Small intestine (tissue), 7 donors: Measurements from ENCODE around the gene ADD2. TPM values are rescaled to one million over a fixed set of nuclear protein-coding genes. Genes with fewer than 3 reads are reported as not detected.
"Not testable (repeated sequence)": the region's sequence is repeated elsewhere in the genome, so short reads cannot be mapped to it uniquely, and the experiment has no call there.

Experiments
- DNase-seq, 2 donors: peaks; one replicate each; pipeline versions ENCODE4 v3.0.0 to v3.0.0-alpha.2; 2013
- FAIRE-seq: peaks from 2 replicates; lab custom pipeline; 2012; peaks lifted over from hg19 to GRCh38; lab: Jason Lieb, UNC
- H3K27ac ChIP-seq, 3 donors: one replicate each; pipeline ENCODE4 v1.5.1; 2013; ENCODE audit warnings: low read length in 2 of 3, mild to moderate bottlenecking in 2 of 3, control low read depth in 1 of 3, inconsistent platforms in 1 of 3, low read depth in 1 of 3, moderate library complexity in 1 of 3
- H3K27me3 ChIP-seq, 3 donors: one replicate each; pipeline ENCODE4 v1.6.1; 2013; ENCODE audit warnings: low read length in 3 of 3, inconsistent platforms in 1 of 3; ENCODE audit not compliant: control insufficient read depth in 3 of 3, insufficient read depth in 3 of 3
- H3K36me3 ChIP-seq, 3 donors: one replicate each; pipeline ENCODE4 v1.6.1; 2013; ENCODE audit warnings: low read length in 3 of 3, inconsistent platforms in 1 of 3, low read depth in 1 of 3, mild to moderate bottlenecking in 1 of 3, moderate library complexity in 1 of 3; ENCODE audit not compliant: control insufficient read depth in 3 of 3, insufficient read depth in 2 of 3
- H3K4me1 ChIP-seq, 3 donors: one replicate each; pipeline ENCODE4 v1.6.1; 2013; ENCODE audit warnings: low read length in 2 of 3, inconsistent platforms in 1 of 3, low read depth in 1 of 3, mild to moderate bottlenecking in 1 of 3, moderate library complexity in 1 of 3; ENCODE audit not compliant: control insufficient read depth in 3 of 3, insufficient read depth in 2 of 3
- H3K4me3 ChIP-seq, 3 donors: one replicate each; pipeline ENCODE4 v1.5.1; 2013; ENCODE audit warnings: low read length in 3 of 3, control low read depth in 1 of 3, inconsistent platforms in 1 of 3, low read depth in 1 of 3, mild to moderate bottlenecking in 1 of 3, moderate library complexity in 1 of 3
- H3K9me3 ChIP-seq, 2 donors: one replicate each; pipeline ENCODE4 v1.6.1; 2013; ENCODE audit warnings: low read depth in 1 of 2, low read length in 1 of 2; ENCODE audit not compliant: control insufficient read depth in 2 of 2, insufficient read depth in 1 of 2
- WGBS, 3 donors: extraction: QIAGEN DNeasy Blood & Tissue Kit; methylation state at CpG; one replicate each; pipeline ENCODE4 v1.1.7; 2013; 5-methylcytosine and 5-hydroxymethylcytosine counted together
- polyA plus RNA-seq, 4 donors: library from polyadenylated mRNA; stranded (reverse) in 3 of 4; unstranded in 1 of 4; fragments of 200-250 nt in 3 of 4; fragments of 120-200 nt in 1 of 4; gene quantifications; one replicate each; pipeline versions ENCODE4 v1.2.1 to v1.2.3, GENCODE V29; 2013
- donor health status: healthy with polysubstance abuse.
- donor health status: control.
- donor health status: control.
- donor health status: Bipolar disorder and iron deficiency.
- donor health status: healthy.

The ADD2 gene
- polyA plus RNA-seq, 4 donors, result under 0.01 to 1.7 (median 0.25) TPM; not detected in 1

- peaks cover 0 to 4% (median 0%) of the 10 kb centered on the region in 3 donors for H3K27me3 ChIP-seq
- H3K9me3 ChIP-seq, result peaks cover 0 to 4% of the 10 kb centered on the region in 2 donors
- no peak overlapping the region for H3K4me3 ChIP-seq
- 72 to 92% (median 90%) methylated on average over 1 of the region's 1 CpG for WGBS, 3 donors
- DNase-seq (no peak), FAIRE-seq (no peak)
- no peak overlapping the region for H3K27ac ChIP-seq
- H3K36me3 ChIP-seq, result no peaks in the 10 kb centered on the region
- peaks cover 0 to 1% (median 0%) of the 10 kb centered on the region in 3 donors for H3K4me1 ChIP-seq
Observed at GRCh38 chr2:70630761-70631160, 137.2 kb downstream of the ADD2 start.

- Histone ChIP-seq H3K9me3 (no peaks in the 10 kb centered on the region), H3K36me3 (no peaks in the 10 kb centered on the region), H3K27me3 (peaks cover 0 to 4% (median 0%) of the 10 kb centered on the region in 3 donors), H3K27ac (no peak overlapping the region), H3K4me1 (peaks cover 0 to 1% (median 0%) of the 10 kb centered on the region in 3 donors), H3K4me3 (no peak overlapping the region)
- DNase-seq (peak; percentile 14 to 50), FAIRE-seq (no peak)
- WGBS, 3 donors, result 35 to 51% (median 50%) methylated on average over 2 of the region's 2 CpGs
Observed at GRCh38 chr2:70627211-70627898, 140.6 kb downstream of the ADD2 start.

GRCh38 chr2:70626254-70626990, 141.6 kb downstream of the ADD2 start:
- H3K4me1 ChIP-seq, result peaks cover 0 to 1% (median 0%) of the 10 kb centered on the region in 3 donors
- DNase-seq (peak in 1 of 2 donors; percentile 11), FAIRE-seq (no peak)
- 57 to 73% (median 62%) methylated on average over 13 of the region's 13 CpGs for WGBS, 3 donors
- no peak overlapping the region for H3K27ac ChIP-seq
- peaks cover 0 to 4% (median 0%) of the 10 kb centered on the region in 3 donors for H3K27me3 ChIP-seq
- no peak overlapping the region for H3K4me3 ChIP-seq
- H3K36me3 ChIP-seq, result no peaks in the 10 kb centered on the region
- no peaks in the 10 kb centered on the region for H3K9me3 ChIP-seq

GRCh38 chr2:70621536-70621935, 146.5 kb downstream of the ADD2 start:
- WGBS, 3 donors, result 32 to 70% (median 39%) methylated on average over 6 of the region's 6 CpGs
- not testable (repeated sequence) for H3K9me3 ChIP-seq, H3K36me3 ChIP-seq, H3K4me1 ChIP-seq, H3K4me3 ChIP-seq, H3K27me3 ChIP-seq, FAIRE-seq, H3K27ac ChIP-seq, DNase-seq

- DNase-seq (no peak), FAIRE-seq (no peak)
- H3K9me3 ChIP-seq, result peaks cover 0 to 2% of the 10 kb centered on the region in 2 donors
- H3K4me3 ChIP-seq, result no peak overlapping the region
- no peak overlapping the region for H3K27ac ChIP-seq
- H3K4me1 ChIP-seq, result peaks cover 0 to 17% (median 0%) of the 10 kb centered on the region in 3 donors
- H3K36me3 ChIP-seq, result no peaks in the 10 kb centered on the region
- H3K27me3 ChIP-seq, result peaks cover 0 to 3% (median 0%) of the 10 kb centered on the region in 3 donors
- WGBS, 3 donors, result 78 to 86% (median 83%) methylated on average over 6 of the region's 6 CpGs
Observed at GRCh38 chr2:70620020-70620419, 148.0 kb downstream of the ADD2 start.

- 71 to 80% (median 73%) methylated on average over 3 of the region's 3 CpGs for WGBS, 3 donors
- no peak for DNase-seq
- H3K9me3 ChIP-seq, result peaks cover 0 to 2% of the 10 kb centered on the region in 2 donors
- no peak overlapping the region for H3K27ac ChIP-seq
- no peak overlapping the region for H3K4me3 ChIP-seq
- no peaks in the 10 kb centered on the region for H3K36me3 ChIP-seq
- no peak for FAIRE-seq
- H3K27me3 ChIP-seq, result peaks cover 0 to 3% (median 0%) of the 10 kb centered on the region in 3 donors
- peaks cover 0 to 17% (median 0%) of the 10 kb centered on the region in 3 donors for H3K4me1 ChIP-seq
Observed at GRCh38 chr2:70619167-70619566, 148.8 kb downstream of the ADD2 start.

- no peak for FAIRE-seq
- WGBS, 3 donors, result 60 to 78% (median 64%) methylated on average over 6 of the region's 6 CpGs
- peak; percentile 73 to 89 for DNase-seq
- H3K4me3 ChIP-seq, result no peak overlapping the region
- peaks cover 0 to 2% of the 10 kb centered on the region in 2 donors for H3K9me3 ChIP-seq
- H3K4me1 ChIP-seq, result peaks cover 0 to 17% (median 0%) of the 10 kb centered on the region in 3 donors
- peak overlapping the region in 1 of 3 donors; percentile 80 for H3K27ac ChIP-seq
- peaks cover 0 to 3% (median 2%) of the 10 kb centered on the region in 3 donors for H3K27me3 ChIP-seq
- no peaks in the 10 kb centered on the region for H3K36me3 ChIP-seq
Observed at GRCh38 chr2:70616168-70616694, 151.8 kb downstream of the ADD2 start.

- no peak for FAIRE-seq
- WGBS, 3 donors, result 63 to 82% (median 68%) methylated on average over 2 of the region's 2 CpGs
- no peak overlapping the region for H3K27ac ChIP-seq
Observed at GRCh38 chr2:70615222-70615621, 152.8 kb downstream of the ADD2 start.

More at GRCh38 chr2:70615222-70615621, 152.8 kb downstream of the ADD2 start:
- peaks cover 0 to 17% (median 0%) of the 10 kb centered on the region in 3 donors for H3K4me1 ChIP-seq
- H3K4me3 ChIP-seq, result no peak overlapping the region
- no peak for DNase-seq
- peaks cover 0 to 2% of the 10 kb centered on the region in 2 donors for H3K9me3 ChIP-seq
- H3K36me3 ChIP-seq, result no peaks in the 10 kb centered on the region
- peaks cover 0 to 3% (median 2%) of the 10 kb centered on the region in 3 donors for H3K27me3 ChIP-seq
